Activated T-cell treated with anti-CD3 and anti-CD28 coated beads, Interleukin-2, amount 50 U/mL, for 4 hours (primary cell): ENCODE measurements around the gene IMP4. TPM values are rescaled to one million over a fixed set of nuclear protein-coding genes. Genes with fewer than 3 reads are reported as not detected.
A peak's percentile ranks its signal among the peaks of the same experiment; 100 is the strongest.

Source experiments
- ATAC-seq, 2 donors: fragments of 200-7000 bp; cut with Tn5 transposase; one replicate each; pipeline ENCODE4 v1.10.0; 2021
- DNase-seq: peaks from one replicate; pipeline ENCODE4 v3.0.0-alpha.2; 2020
- H3K27me3 Mint-ChIP-seq: one replicate; pipeline ENCODE4 v1.8.0; 2021; ENCODE audit warnings: low read depth, mixed read lengths
- H3K36me3 Mint-ChIP-seq: one replicate; pipeline ENCODE4 v1.8.0; 2022; ENCODE audit warnings: mixed read lengths; ENCODE audit not compliant: insufficient read depth
- H3K4me1 Mint-ChIP-seq: one replicate; pipeline ENCODE4 v1.8.0; 2021; ENCODE audit warnings: low read depth, mixed read lengths
- H3K4me3 Mint-ChIP-seq: one replicate; pipeline ENCODE4 v1.8.0; 2021; ENCODE audit warnings: mild to moderate bottlenecking, moderate library complexity, mixed read lengths
- H3K9me3 Mint-ChIP-seq: one replicate; pipeline ENCODE4 v1.8.0; 2021; ENCODE audit warnings: mixed read lengths
- total RNA-seq, 3 donors: library from RNA; stranded (reverse); gene quantifications; one replicate each; pipeline ENCODE4 v1.2.1, GENCODE V29; 2021

Gene IMP4
- total RNA-seq, 3 donors from 2014 or later = 316 to 326 (median 319) TPM

GRCh38 chr2:130357864-130358263, 15.2 kb downstream of the IMP4 start:
- Mint-ChIP-seq H3K36me3 (peaks cover 1% of the 10 kb centered on the region), H3K27me3 (no peaks in the 10 kb centered on the region), H3K4me1 (peaks cover 13% of the 10 kb centered on the region), H3K4me3 (no peak overlapping the region), H3K9me3 (no peaks in the 10 kb centered on the region)
- DNase-seq (no peak), ATAC-seq (no peak)

- H3K4me1 Mint-ChIP-seq = peaks cover 13% of the 10 kb centered on the region
- H3K36me3 Mint-ChIP-seq = peaks cover 1% of the 10 kb centered on the region
- no peak overlapping the region for H3K4me3 Mint-ChIP-seq
- no peaks in the 10 kb centered on the region for H3K9me3 Mint-ChIP-seq
- no peak for DNase-seq
- ATAC-seq = no peak
- H3K27me3 Mint-ChIP-seq = no peaks in the 10 kb centered on the region
Observed at GRCh38 chr2:130358420-130359350, 16.0 kb downstream of the IMP4 start.

- DNase-seq = no peak
- Mint-ChIP-seq H3K9me3 (no peaks in the 10 kb centered on the region), H3K4me1 (peaks cover 12% of the 10 kb centered on the region), H3K36me3 (peaks cover 1% of the 10 kb centered on the region), H3K27me3 (no peaks in the 10 kb centered on the region), H3K4me3 (no peak overlapping the region)
- ATAC-seq = no peak
Observed at GRCh38 chr2:130359466-130359865, 16.8 kb downstream of the IMP4 start.

GRCh38 chr2:130363479-130363878, 20.8 kb downstream of the IMP4 start:
- H3K4me1 Mint-ChIP-seq = no peaks in the 10 kb centered on the region
- no peaks in the 10 kb centered on the region for H3K27me3 Mint-ChIP-seq
- no peak overlapping the region for H3K4me3 Mint-ChIP-seq
- H3K9me3 Mint-ChIP-seq = no peaks in the 10 kb centered on the region
- peaks cover 1% of the 10 kb centered on the region for H3K36me3 Mint-ChIP-seq
- no peak for DNase-seq
- no peak for ATAC-seq

- DNase-seq (no peak), ATAC-seq (no peak)
- no peaks in the 10 kb centered on the region for H3K27me3 Mint-ChIP-seq
- H3K4me3 Mint-ChIP-seq = no peak overlapping the region
- peaks cover 1% of the 10 kb centered on the region for H3K36me3 Mint-ChIP-seq
- no peaks in the 10 kb centered on the region for H3K9me3 Mint-ChIP-seq
- H3K4me1 Mint-ChIP-seq = peaks cover 3% of the 10 kb centered on the region
Observed at GRCh38 chr2:130365075-130365474, 22.4 kb downstream of the IMP4 start.

GRCh38 chr2:130365963-130366362, 23.3 kb downstream of the IMP4 start:
- Mint-ChIP-seq H3K36me3 (no peaks in the 10 kb centered on the region), H3K27me3 (no peaks in the 10 kb centered on the region), H3K4me1 (peaks cover 12% of the 10 kb centered on the region), H3K4me3 (no peak overlapping the region), H3K9me3 (no peaks in the 10 kb centered on the region)
- no peak for ATAC-seq
- DNase-seq = no peak

- peaks cover 20% of the 10 kb centered on the region for H3K4me1 Mint-ChIP-seq
- H3K4me3 Mint-ChIP-seq = no peak overlapping the region
- H3K36me3 Mint-ChIP-seq = peaks cover 3% of the 10 kb centered on the region
- no peak for ATAC-seq
- no peaks in the 10 kb centered on the region for H3K27me3 Mint-ChIP-seq
- no peaks in the 10 kb centered on the region for H3K9me3 Mint-ChIP-seq
- DNase-seq = no peak
Observed at GRCh38 chr2:130366720-130367119, 24.0 kb downstream of the IMP4 start.

- no peak for DNase-seq
- Mint-ChIP-seq H3K27me3 (no peaks in the 10 kb centered on the region), H3K9me3 (no peaks in the 10 kb centered on the region), H3K4me3 (no peak overlapping the region), H3K36me3 (peaks cover 8% of the 10 kb centered on the region), H3K4me1 (peaks cover 32% of the 10 kb centered on the region)
- ATAC-seq = no peak
Observed at GRCh38 chr2:130368786-130369185, 26.1 kb downstream of the IMP4 start.

GRCh38 chr2:130369311-130369964, 26.7 kb downstream of the IMP4 start:
- no peaks in the 10 kb centered on the region for H3K9me3 Mint-ChIP-seq
- DNase-seq = no peak
- no peak overlapping the region for H3K4me3 Mint-ChIP-seq
- peaks cover 36% of the 10 kb centered on the region for H3K4me1 Mint-ChIP-seq
- ATAC-seq = no peak
- H3K36me3 Mint-ChIP-seq = peaks cover 10% of the 10 kb centered on the region
- no peaks in the 10 kb centered on the region for H3K27me3 Mint-ChIP-seq

- no peaks in the 10 kb centered on the region for H3K9me3 Mint-ChIP-seq
- H3K36me3 Mint-ChIP-seq = peaks cover 11% of the 10 kb centered on the region
- ATAC-seq (no peak), DNase-seq (no peak)
- H3K4me3 Mint-ChIP-seq = no peak overlapping the region
- no peaks in the 10 kb centered on the region for H3K27me3 Mint-ChIP-seq
- H3K4me1 Mint-ChIP-seq = peaks cover 41% of the 10 kb centered on the region
Observed at GRCh38 chr2:130369965-130370341, 27.3 kb downstream of the IMP4 start.

GRCh38 chr2:130370490-130370889, 27.8 kb downstream of the IMP4 start:
- H3K4me1 Mint-ChIP-seq = peaks cover 45% of the 10 kb centered on the region
- H3K4me3 Mint-ChIP-seq = peak overlapping the region; percentile 91
- DNase-seq = no peak
- H3K36me3 Mint-ChIP-seq = peaks cover 15% of the 10 kb centered on the region
- H3K9me3 Mint-ChIP-seq = no peaks in the 10 kb centered on the region
- no peak for ATAC-seq
- H3K27me3 Mint-ChIP-seq = no peaks in the 10 kb centered on the region

- Mint-ChIP-seq H3K27me3 (no peaks in the 10 kb centered on the region), H3K4me3 (peak overlapping the region; percentile 91), H3K36me3 (peaks cover 22% of the 10 kb centered on the region), H3K4me1 (peaks cover 57% of the 10 kb centered on the region), H3K9me3 (no peaks in the 10 kb centered on the region)
- peak in 1 of 2 donors; percentile 9 for ATAC-seq
- no peak for DNase-seq
Observed at GRCh38 chr2:130371723-130372054, 29.0 kb downstream of the IMP4 start.

GRCh38 chr2:130372055-130372832, 29.5 kb downstream of the IMP4 start:
- Mint-ChIP-seq H3K36me3 (peaks cover 22% of the 10 kb centered on the region), H3K9me3 (no peaks in the 10 kb centered on the region), H3K4me1 (peaks cover 62% of the 10 kb centered on the region), H3K27me3 (no peaks in the 10 kb centered on the region), H3K4me3 (peak overlapping the region; percentile 91)
- ATAC-seq (peak; percentile 76 to 82), DNase-seq (peak; percentile 55)
